ENCODE measurements around the gene MINK1. TPM values are rescaled to one million over a fixed set of nuclear protein-coding genes. Genes with fewer than 3 reads are reported as not detected.

The MINK1 gene
- total and polyA plus RNA-seq, 2 of the 8 experiments (the other 6 are each of a cell fraction or from before 2014, with no cell fraction given) = 26.9 to 77.7 TPM

GRCh38 chr17:4789951-4790704 is 43.0 kb upstream of the MINK1 start:
- Histone ChIP-seq H3K4me1 (replicated peaks in 1 of 4; ENCODE audit: control insufficient read depth in 3 of 4, insufficient read depth in 4 of 4, low read length in 3 of 4) (peaks cover 0 to 15% (median 8%) of the 10 kb centered on the region in 4 experiments; a peak in 5 of 7 replicates), H3K4me2 (ENCODE audit: insufficient read depth in 1 of 2, low read depth in 2 of 2, low read length in 2 of 2) (peak overlapping the region; percentile 70 to 98)
- TF ChIP-seq MAX (IDR thresholded peaks at IDR 0.05) (peak; percentile 52; the same call in 1 of the 2 replicates), SIX5 (IDR thresholded peaks at IDR 0.05; ENCODE audit: low read depth, low read length) (no peak), EZH2 (IDR thresholded peaks at IDR 0.05; ENCODE audit: low read depth, low read length, severe bottlenecking) (no peak), HDAC2 (IDR thresholded peaks at IDR 0.05; ENCODE audit: borderline replicate concordance in 1 of 2, low read depth in 2 of 2, low read length in 2 of 2) (no peak; a peak in 1 of 4 replicates), PHF8 (conservative IDR thresholded peaks at IDR 0.05; ENCODE audit: low read depth, low read length) (peak; percentile 41; the same call in 1 of the 2 replicates), SIRT6 (IDR thresholded peaks at IDR 0.05; ENCODE audit: low read length) (no peak), JUND (IDR thresholded peaks at IDR 0.05; ENCODE audit: low read length) (no peak), SRF (IDR thresholded peaks at IDR 0.05; ENCODE audit: low read depth, low read length) (no peak)

More at GRCh38 chr17:4789951-4790704, 43.0 kb upstream of the MINK1 start:
- Histone ChIP-seq H3K23me2 (ENCODE audit: low read depth, low read length) (peaks cover 17% of the 10 kb centered on the region), H3K56ac (replicated peaks; ENCODE audit: insufficient read length, low read depth, low read length) (no peak overlapping the region), H4K8ac (ENCODE audit: extremely low read depth, insufficient read depth, low read length) (peak overlapping the region; percentile 89; the same call in 1 of the 2 replicates), H3K36me3 (ENCODE audit: control insufficient read depth in 2 of 4, insufficient read depth in 4 of 4, low read length in 3 of 4) (no peaks in the 10 kb centered on the region), H2AFZ (ENCODE audit: low read length) (peak overlapping the region; percentile 97), H4K20me1 (replicated peaks in 1 of 2; ENCODE audit: control insufficient read depth in 1 of 2, insufficient read depth in 2 of 2, low read length in 2 of 2) (peaks cover 0 to 2% of the 10 kb centered on the region in 2 experiments), H3K9me3 (ENCODE audit: insufficient read depth in 2 of 2, low read depth in 1 of 2, low read length in 1 of 2) (no peaks in the 10 kb centered on the region), H3K4me3 (ENCODE audit: extremely low read depth in 1 of 4, insufficient read depth in 2 of 4, low read depth in 3 of 4, low read length in 4 of 4) (peak overlapping the region; percentile 46 to 74 (median 66)), H3K4ac (replicated peaks; ENCODE audit: insufficient read length, low read depth, low read length) (no peak overlapping the region), H3K9ac (replicated peaks in 1 of 4; ENCODE audit: extremely low read depth in 1 of 4, low read depth in 3 of 4, low read length in 3 of 4) (peak overlapping the region; percentile 23 to 60 (median 30); a peak in 5 of 7 replicates), H3K14ac (ENCODE audit: insufficient read length) (no peak overlapping the region), H3K27ac (ENCODE audit: low read depth, low read length) (no peak overlapping the region), H2BK120ac (replicated peaks; ENCODE audit: low read depth, low read length) (no peak overlapping the region), H3K18ac (ENCODE audit: extremely low read depth, low read length) (peak overlapping the region; percentile 71; the same call in 1 of the 2 replicates), H2BK5ac (ENCODE audit: low read depth, low read length) (no peak overlapping the region), H2BK20ac (ENCODE audit: low read length) (no peak overlapping the region), H4K91ac (replicated peaks; ENCODE audit: insufficient read length, low read length) (no peak overlapping the region), H3K79me1 (ENCODE audit: low read depth, low read length) (no peaks in the 10 kb centered on the region), H3K27me3 (replicated peaks in 1 of 4; ENCODE audit: control insufficient read depth in 3 of 4, extremely low read depth in 1 of 4, insufficient read depth in 3 of 4, low read length in 3 of 4) (peaks cover 3 to 30% (median 17%) of the 10 kb centered on the region in 4 experiments), H2AK5ac (ENCODE audit: low read depth, low read length) (no peak overlapping the region), H2BK15ac (ENCODE audit: low read length) (peak overlapping the region; percentile 19; the same call in 1 of the 2 replicates), H2BK12ac (ENCODE audit: low read depth, low read length) (peak overlapping the region; percentile 75), H4K5ac (ENCODE audit: insufficient read length, low read depth, low read length) (no peak overlapping the region), H3K23ac (ENCODE audit: insufficient read length) (no peak overlapping the region), H3K79me2 (ENCODE audit: control insufficient read depth in 1 of 2, insufficient read depth in 2 of 2, low read length in 2 of 2) (no peaks in the 10 kb centered on the region)
- POLR2A ChIA-PET (ENCODE audit: partially characterized antibody) = interaction anchor here (1.1 to 3.1 kb wide), 11 partner anchors 15 to 150 kb away, joined by 3 to 15 read pairs (median 4); partner anchors contain the start of genes PLD2, RNF167 and SLC25A11
- WGBS, 2 experiments (ENCODE audit: extremely low coverage in 1 of 2, insufficient coverage in 1 of 2, insufficient read length in 1 of 2, insufficient replicate concordance in 2 of 2, low coverage in 1 of 2, low lambda C conversion rate in 2 of 2, missing lambda C conversion rate in 1 of 2) = 3% methylated on average over 70 of the region's 91 CpGs; no CpG with 5 or more reads in 1 of the 2 experiments
- CTCF ChIA-PET (ENCODE audit: partially characterized antibody) = interaction anchor here (0.7 to 4.8 kb wide), 28 partner anchors 11 to 227 kb away, joined by 3 to 27 read pairs (median 4); partner anchors contain the start of genes MED11, PLD2 and TM4SF5
- DNase-seq (ENCODE audit: low read depth in 1 of 2, low spot score in 2 of 2) (peak in 1 of 2 experiments; percentile 81), FAIRE-seq (no peak)
